GM23338 (cell line): ENCODE results near the gene UQCRC1.

Source experiments
- EZH2 ChIP-seq: fragments of 200-600 bp; sonication (generic); IDR thresholded peaks from one replicate; pipeline ENCODE4 v1.8.0; 2017; ENCODE audit warnings: antibody characterized with exemption, mild to moderate bottlenecking, low read depth; ENCODE audit not compliant: unreplicated experiment
- EZH2phosphoT487 ChIP-seq: fragments of 200-600 bp; sonication (generic); IDR thresholded peaks from one replicate; pipeline ENCODE4 v1.8.1; 2018; ENCODE audit warnings: antibody characterized with exemption; ENCODE audit not compliant: unreplicated experiment
- JUNB ChIP-seq: IDR thresholded peaks from one replicate; pipeline ENCODE4 v1.6.1; 2016; ENCODE audit warnings: antibody characterized with exemption; ENCODE audit not compliant: unreplicated experiment
- POLR2AphosphoS5 ChIP-seq: IDR thresholded peaks from 2 replicates; pipeline ENCODE4 v1.6.1; 2016; ENCODE audit warnings: antibody characterized with exemption, low read depth
- TF ChIP-seq, protein P1 (sequence below), 2 experiments: fragments of 200-600 bp in 1 of 2; sonication (generic) in 1 of 2; conservative IDR thresholded peaks; 2 replicates each; pipeline versions ENCODE4 v1.5.1 to v1.6.1; 2016 to 2017; ENCODE audit warnings: antibody characterized with exemption in 2 of 2, low read depth in 2 of 2, mild to moderate bottlenecking in 2 of 2, moderate library complexity in 1 of 2
- TF ChIP-seq, protein P2 (sequence below): IDR thresholded peaks from 2 replicates; pipeline ENCODE4 v1.6.1; 2016; ENCODE audit warnings: antibody characterized with exemption
- TF ChIP-seq, protein P3 (sequence below): IDR thresholded peaks from one replicate; pipeline ENCODE4 v1.6.1; 2018; ENCODE audit warnings: antibody characterized with exemption; ENCODE audit not compliant: unreplicated experiment

DNA sequence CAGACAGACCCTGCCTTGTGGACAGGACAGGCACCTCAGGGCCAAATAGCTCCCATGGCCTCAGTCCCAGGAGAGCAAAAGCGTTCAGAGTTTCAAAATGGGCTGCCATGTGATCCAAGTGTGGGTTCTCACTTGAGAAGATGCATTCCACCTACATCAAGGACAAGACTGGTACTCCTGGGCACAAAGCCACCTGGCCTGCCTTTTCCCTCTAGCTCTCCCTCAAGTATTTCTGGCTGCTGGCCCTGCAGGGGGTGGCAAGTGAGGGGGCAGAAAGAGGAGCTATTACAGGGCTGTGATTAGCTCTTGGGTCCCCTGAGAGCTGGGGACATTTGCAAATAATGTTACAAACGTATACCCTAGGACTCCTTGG is 7.8 kb downstream of the UQCRC1 start:
- TF ChIP-seq, protein P1, sequence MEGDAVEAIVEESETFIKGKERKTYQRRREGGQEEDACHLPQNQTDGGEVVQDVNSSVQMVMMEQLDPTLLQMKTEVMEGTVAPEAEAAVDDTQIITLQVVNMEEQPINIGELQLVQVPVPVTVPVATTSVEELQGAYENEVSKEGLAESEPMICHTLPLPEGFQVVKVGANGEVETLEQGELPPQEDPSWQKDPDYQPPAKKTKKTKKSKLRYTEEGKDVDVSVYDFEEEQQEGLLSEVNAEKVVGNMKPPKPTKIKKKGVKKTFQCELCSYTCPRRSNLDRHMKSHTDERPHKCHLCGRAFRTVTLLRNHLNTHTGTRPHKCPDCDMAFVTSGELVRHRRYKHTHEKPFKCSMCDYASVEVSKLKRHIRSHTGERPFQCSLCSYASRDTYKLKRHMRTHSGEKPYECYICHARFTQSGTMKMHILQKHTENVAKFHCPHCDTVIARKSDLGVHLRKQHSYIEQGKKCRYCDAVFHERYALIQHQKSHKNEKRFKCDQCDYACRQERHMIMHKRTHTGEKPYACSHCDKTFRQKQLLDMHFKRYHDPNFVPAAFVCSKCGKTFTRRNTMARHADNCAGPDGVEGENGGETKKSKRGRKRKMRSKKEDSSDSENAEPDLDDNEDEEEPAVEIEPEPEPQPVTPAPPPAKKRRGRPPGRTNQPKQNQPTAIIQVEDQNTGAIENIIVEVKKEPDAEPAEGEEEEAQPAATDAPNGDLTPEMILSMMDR (conservative IDR thresholded peaks at IDR 0.05; ENCODE audit: low read depth in 2 of 2): no peak
- no peak for TF ChIP-seq EZH2phosphoT487
- TF ChIP-seq JUNB: no peak
- no peak for TF ChIP-seq EZH2
- TF ChIP-seq, protein P2, sequence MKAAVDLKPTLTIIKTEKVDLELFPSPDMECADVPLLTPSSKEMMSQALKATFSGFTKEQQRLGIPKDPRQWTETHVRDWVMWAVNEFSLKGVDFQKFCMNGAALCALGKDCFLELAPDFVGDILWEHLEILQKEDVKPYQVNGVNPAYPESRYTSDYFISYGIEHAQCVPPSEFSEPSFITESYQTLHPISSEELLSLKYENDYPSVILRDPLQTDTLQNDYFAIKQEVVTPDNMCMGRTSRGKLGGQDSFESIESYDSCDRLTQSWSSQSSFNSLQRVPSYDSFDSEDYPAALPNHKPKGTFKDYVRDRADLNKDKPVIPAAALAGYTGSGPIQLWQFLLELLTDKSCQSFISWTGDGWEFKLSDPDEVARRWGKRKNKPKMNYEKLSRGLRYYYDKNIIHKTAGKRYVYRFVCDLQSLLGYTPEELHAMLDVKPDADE: no peak
- TF ChIP-seq, protein P3, sequence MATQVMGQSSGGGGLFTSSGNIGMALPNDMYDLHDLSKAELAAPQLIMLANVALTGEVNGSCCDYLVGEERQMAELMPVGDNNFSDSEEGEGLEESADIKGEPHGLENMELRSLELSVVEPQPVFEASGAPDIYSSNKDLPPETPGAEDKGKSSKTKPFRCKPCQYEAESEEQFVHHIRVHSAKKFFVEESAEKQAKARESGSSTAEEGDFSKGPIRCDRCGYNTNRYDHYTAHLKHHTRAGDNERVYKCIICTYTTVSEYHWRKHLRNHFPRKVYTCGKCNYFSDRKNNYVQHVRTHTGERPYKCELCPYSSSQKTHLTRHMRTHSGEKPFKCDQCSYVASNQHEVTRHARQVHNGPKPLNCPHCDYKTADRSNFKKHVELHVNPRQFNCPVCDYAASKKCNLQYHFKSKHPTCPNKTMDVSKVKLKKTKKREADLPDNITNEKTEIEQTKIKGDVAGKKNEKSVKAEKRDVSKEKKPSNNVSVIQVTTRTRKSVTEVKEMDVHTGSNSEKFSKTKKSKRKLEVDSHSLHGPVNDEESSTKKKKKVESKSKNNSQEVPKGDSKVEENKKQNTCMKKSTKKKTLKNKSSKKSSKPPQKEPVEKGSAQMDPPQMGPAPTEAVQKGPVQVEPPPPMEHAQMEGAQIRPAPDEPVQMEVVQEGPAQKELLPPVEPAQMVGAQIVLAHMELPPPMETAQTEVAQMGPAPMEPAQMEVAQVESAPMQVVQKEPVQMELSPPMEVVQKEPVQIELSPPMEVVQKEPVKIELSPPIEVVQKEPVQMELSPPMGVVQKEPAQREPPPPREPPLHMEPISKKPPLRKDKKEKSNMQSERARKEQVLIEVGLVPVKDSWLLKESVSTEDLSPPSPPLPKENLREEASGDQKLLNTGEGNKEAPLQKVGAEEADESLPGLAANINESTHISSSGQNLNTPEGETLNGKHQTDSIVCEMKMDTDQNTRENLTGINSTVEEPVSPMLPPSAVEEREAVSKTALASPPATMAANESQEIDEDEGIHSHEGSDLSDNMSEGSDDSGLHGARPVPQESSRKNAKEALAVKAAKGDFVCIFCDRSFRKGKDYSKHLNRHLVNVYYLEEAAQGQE: no peak
- TF ChIP-seq POLR2AphosphoS5: no peak
